HUES48 (cell line): ENCODE results near the gene SYP.

Experiments used
- H3K27ac ChIP-seq: one replicate; pipeline ENCODE4 v1.7.0; 2013; ENCODE audit warnings: low read depth, low read length, inconsistent platforms
- H3K27me3 ChIP-seq: 2 replicates; pipeline ENCODE4 v1.6.1; 2013; ENCODE audit warnings: mild to moderate bottlenecking, low read length; ENCODE audit not compliant: control insufficient read depth, insufficient read depth
- H3K36me3 ChIP-seq: 2 replicates; pipeline ENCODE4 v1.6.1; 2013; ENCODE audit warnings: low read length; ENCODE audit not compliant: control insufficient read depth, insufficient read depth
- H3K4me1 ChIP-seq: 2 replicates; pipeline ENCODE4 v1.6.1; 2013; ENCODE audit warnings: mild to moderate bottlenecking, low read length; ENCODE audit not compliant: control insufficient read depth, insufficient read depth
- H3K4me3 ChIP-seq: 2 replicates; pipeline ENCODE4 v1.5.1; 2013; ENCODE audit warnings: mild to moderate bottlenecking, low read depth, low read length
- H3K9ac ChIP-seq: 2 replicates; pipeline ENCODE4 v1.6.1; 2013; ENCODE audit warnings: mild to moderate bottlenecking, low read depth, low read length, moderate library complexity
- H3K9me3 ChIP-seq: 2 replicates; pipeline ENCODE4 v1.6.1; 2013; ENCODE audit warnings: low read length; ENCODE audit not compliant: control insufficient read depth, insufficient read depth

SYP gene

DNA sequence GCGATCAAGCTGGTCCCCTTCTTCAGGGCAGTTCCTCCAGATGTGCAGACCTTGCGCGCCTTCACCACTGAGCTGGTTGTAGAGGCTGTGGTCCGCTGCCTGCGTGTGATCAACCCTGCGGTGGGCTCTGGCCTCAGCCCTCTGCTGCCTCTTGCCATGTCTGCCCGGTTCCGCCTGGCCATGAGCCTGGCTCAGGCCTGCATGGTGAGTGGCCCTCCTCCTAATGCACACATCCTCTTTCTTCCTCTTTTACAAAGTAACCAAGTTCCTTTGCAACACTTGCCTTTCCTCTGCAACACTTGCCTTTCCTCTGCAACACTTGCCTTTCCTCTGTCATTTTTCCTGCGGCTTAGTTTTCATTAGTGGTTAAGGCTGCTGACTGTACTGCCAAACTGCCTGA lies 37.1 kb upstream of the SYP start:
- Histone ChIP-seq H3K9me3 (peaks cover 11% of the 10 kb centered on the region; the same call in 1 of the 2 replicates), H3K27me3 (no peaks in the 10 kb centered on the region), H3K27ac (no peak overlapping the region), H3K4me1 (no peaks in the 10 kb centered on the region), H3K9ac (no peak overlapping the region), H3K36me3 (no peaks in the 10 kb centered on the region), H3K4me3 (no peak overlapping the region)

DNA sequence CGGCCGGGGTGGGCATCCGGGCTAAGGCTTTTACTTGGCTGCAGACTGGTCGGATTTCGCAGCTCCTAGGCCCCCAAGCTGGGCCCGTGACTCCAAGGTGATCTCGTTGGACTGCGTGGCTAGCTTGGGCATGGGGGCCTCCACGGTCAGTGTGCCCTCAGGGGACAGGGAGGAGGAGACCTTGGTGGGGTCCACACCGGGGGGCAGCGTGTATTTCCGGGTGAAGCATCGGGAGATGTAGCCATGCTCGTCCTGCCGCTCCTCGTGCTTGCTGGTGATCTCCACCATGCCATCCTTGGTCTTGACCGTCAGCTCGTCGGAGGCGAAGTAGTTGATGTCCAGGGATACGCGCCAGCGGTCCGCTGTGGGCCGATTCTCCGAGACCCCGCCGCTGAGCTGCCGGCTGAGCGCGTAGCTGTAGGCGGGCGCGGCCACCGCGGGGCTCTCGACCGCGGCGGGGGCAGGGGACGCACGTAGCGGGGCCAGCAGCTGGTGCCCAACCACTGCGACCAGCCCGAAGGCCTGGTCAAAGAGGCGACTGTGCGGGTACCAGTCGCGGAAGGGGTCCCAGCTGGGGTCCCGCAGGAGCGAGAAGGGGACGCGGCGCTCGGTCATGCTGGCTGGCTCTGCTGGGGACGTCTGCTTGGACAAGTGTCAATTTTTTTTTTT lies 34.0 kb upstream of the SYP start:
- Histone ChIP-seq H3K9ac (no peak overlapping the region), H3K36me3 (no peaks in the 10 kb centered on the region), H3K27ac (no peak overlapping the region)

DNA sequence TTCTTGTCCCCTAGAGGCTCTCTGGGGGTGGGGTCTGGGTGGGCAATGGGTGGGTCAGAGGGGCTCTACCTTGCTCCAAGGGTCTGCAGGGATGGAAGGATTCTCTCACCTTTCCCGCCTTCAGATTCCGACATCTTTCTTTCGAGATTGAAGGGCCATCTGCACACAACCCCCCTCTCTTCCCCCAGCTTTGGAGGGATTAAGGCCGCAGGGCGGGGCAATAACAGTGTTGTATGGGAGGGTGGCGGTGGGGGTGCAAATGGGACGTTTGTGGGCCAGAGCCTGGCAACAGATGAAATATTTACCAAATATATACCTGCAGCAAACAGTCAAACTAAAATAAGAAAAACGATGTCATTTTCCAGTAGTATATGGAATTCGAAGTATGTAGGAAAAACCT lies 33.2 kb upstream of the SYP start, which contains the start of gene CACNA1F:
TSS of gene CACNA1F (minus strand) at position 165 of the 400 bp plus-strand sequence. CDS start at position 134, 31 bp downstream.
- Histone ChIP-seq H3K36me3 (no peaks in the 10 kb centered on the region), H3K4me1 (no peaks in the 10 kb centered on the region), H3K4me3 (no peak within 1 kb of the TSS), H3K9ac (no peak within 1 kb of the TSS), H3K27me3 (no peaks in the 10 kb centered on the region), H3K9me3 (peaks cover 7% of the 10 kb centered on the region; the same call in 1 of the 2 replicates), H3K27ac (no peak within 1 kb of the TSS)

More for the DNA sequence above, 34.0 kb upstream of the SYP start:
- H3K4me1 ChIP-seq, result no peaks in the 10 kb centered on the region
- H3K27me3 ChIP-seq, result no peaks in the 10 kb centered on the region
- H3K9me3 ChIP-seq, result peaks cover 9% of the 10 kb centered on the region; the same call in 1 of the 2 replicates
- no peak overlapping the region for H3K4me3 ChIP-seq

DNA sequence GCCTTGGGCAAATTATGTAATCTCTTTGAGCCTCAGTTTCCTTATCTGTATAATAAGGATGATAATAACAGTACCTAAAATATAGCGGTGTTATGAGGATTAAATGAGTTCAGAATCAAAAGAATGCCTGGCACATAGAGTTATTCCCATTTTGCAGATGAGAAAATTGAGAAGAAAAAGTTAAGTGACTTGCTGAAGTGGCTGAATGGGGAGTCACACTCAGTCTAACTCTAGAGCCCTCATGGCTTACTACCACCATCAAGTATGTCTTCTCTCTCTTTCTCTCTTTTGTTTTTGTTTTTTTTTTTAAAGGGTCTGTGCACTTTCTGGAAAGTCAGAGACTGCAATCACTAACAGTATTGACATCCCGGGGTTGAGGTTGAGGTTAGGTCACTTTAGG lies 32.5 kb upstream of the SYP start:
- H3K9me3 ChIP-seq, result peaks cover 6% of the 10 kb centered on the region; the same call in 1 of the 2 replicates
- no peak overlapping the region for H3K9ac ChIP-seq
- H3K27ac ChIP-seq, result no peak overlapping the region
- no peak overlapping the region for H3K4me3 ChIP-seq
- H3K36me3 ChIP-seq, result no peaks in the 10 kb centered on the region
- H3K27me3 ChIP-seq, result no peaks in the 10 kb centered on the region
- no peaks in the 10 kb centered on the region for H3K4me1 ChIP-seq

- H3K27me3 ChIP-seq, result no peaks in the 10 kb centered on the region
- no peaks in the 10 kb centered on the region for H3K36me3 ChIP-seq
- peak overlapping the region; percentile 29; the same call in 1 of the 2 replicates for H3K4me3 ChIP-seq
- no peaks in the 10 kb centered on the region for H3K4me1 ChIP-seq
- no peak overlapping the region for H3K27ac ChIP-seq
- peaks cover 3% of the 10 kb centered on the region; the same call in 1 of the 2 replicates for H3K9me3 ChIP-seq
- no peak overlapping the region for H3K9ac ChIP-seq
Observed at GRCh38 chrX:49231333-49232000, 31.5 kb upstream of the SYP start.

DNA sequence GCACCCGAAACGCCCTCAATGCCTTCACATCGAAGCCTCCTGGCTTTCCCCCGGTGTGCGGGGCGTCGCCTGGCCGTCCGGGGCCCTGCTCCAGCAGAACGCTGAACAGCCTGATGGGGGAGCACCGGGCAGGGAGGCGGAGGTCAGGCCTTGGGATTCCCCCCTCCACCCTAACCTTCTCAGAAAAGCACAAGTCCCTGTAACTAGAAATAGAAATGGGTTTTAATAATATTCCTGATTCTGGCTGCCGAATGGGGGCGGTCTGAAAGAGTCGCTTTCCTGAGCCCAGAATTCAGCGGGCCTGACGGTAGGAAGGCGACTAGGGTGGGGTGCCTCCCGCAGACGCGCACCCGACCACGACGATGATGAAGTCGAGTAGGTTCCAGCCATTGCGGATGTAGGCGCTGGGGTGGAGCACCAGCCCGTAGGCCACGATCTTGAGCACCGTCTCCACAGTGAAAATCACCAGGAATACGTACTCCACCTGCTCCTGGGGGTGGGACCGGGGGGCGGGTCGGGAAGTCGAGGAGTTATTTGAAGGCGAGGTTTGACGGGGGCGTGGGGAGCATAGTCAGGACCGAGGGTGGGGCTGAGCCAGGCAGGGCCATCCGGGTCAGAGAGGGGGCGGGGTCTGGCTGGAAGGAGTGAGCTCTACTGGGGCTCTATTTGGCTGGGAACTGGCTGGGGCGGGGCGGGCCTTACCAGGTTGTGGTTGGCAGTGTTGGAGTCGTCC lies 30.7 kb upstream of the SYP start:
- peak overlapping the region; percentile 59 for H3K4me3 ChIP-seq
- H3K9ac ChIP-seq, result peak overlapping the region; percentile 17; the same call in 1 of the 2 replicates
- H3K27ac ChIP-seq, result peak overlapping the region; percentile 35
- peaks cover 3% of the 10 kb centered on the region; the same call in 1 of the 2 replicates for H3K9me3 ChIP-seq
- no peaks in the 10 kb centered on the region for H3K36me3 ChIP-seq
- no peaks in the 10 kb centered on the region for H3K4me1 ChIP-seq
- H3K27me3 ChIP-seq, result no peaks in the 10 kb centered on the region

DNA sequence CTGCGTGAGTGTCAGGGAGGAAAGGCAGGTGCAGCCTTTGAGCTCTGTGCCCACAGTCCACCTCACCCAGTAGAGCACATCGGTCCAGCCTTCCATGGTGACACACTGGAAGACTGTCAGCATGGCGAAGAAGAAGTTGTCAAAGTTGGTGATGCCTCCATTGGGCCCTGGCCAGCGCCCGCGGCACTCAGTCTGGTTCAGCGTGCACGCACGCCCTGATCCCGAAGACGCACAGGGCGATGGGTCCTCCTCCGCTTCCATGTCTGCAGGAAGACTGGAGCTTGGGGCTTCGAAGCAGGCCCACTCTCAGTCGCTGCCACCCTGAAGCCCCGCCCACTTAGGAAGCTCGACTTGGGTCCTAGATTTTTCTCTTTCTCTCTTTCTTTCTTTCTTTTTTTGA lies 28.2 kb upstream of the SYP start:
- Histone ChIP-seq H3K4me3 (no peak overlapping the region), H3K9ac (no peak overlapping the region), H3K4me1 (no peaks in the 10 kb centered on the region), H3K36me3 (no peaks in the 10 kb centered on the region), H3K27me3 (no peaks in the 10 kb centered on the region), H3K27ac (no peak overlapping the region), H3K9me3 (peaks cover 7% of the 10 kb centered on the region; the same call in 1 of the 2 replicates)

DNA sequence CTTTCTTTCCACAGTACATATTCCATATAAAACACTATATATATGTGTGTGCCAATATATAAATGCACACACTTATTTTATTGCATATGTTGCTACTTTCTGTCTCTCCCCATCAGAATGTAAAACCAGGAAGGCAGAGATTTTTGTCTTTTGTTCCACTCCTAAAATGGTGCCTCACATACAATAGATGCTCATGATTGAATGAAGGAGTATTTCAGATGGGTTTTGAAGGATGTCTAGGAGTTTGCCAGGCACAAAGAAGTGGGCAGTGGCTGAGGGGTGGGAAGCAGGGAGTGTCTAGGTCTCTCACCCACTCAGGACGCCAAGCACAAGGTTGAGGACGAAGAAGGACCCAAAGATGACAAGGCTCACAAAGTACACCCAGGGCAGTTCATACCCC lies 27.7 kb upstream of the SYP start:
- no peaks in the 10 kb centered on the region for H3K27me3 ChIP-seq
- no peak overlapping the region for H3K4me3 ChIP-seq
- H3K9ac ChIP-seq, result no peak overlapping the region
- H3K36me3 ChIP-seq, result no peaks in the 10 kb centered on the region
- H3K27ac ChIP-seq, result no peak overlapping the region
- H3K9me3 ChIP-seq, result peaks cover 7% of the 10 kb centered on the region; the same call in 1 of the 2 replicates
- no peaks in the 10 kb centered on the region for H3K4me1 ChIP-seq

DNA sequence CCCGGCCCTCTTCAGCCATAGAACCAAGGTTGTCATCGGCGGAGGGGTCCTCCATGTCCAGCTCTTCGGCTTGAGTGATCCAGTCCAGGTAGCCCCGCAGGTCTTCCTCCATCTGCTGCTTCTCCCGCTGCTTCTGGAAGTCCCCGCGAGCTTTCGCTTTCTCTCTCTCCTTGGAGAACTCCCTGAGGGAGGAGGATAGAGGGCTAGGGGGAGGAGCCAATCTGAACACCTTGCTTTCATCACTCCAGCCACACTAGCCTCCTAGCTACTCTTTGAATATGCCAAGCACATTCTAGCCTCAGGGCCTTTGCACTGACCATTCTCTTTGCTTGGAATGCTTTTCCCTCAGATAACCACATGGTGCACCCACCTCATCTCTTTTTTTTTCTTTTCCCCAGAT lies 27.0 kb upstream of the SYP start:
- H3K27me3 ChIP-seq, result no peaks in the 10 kb centered on the region
- H3K9me3 ChIP-seq, result peaks cover 7% of the 10 kb centered on the region; the same call in 1 of the 2 replicates
- no peak overlapping the region for H3K4me3 ChIP-seq
- no peak overlapping the region for H3K27ac ChIP-seq
- no peaks in the 10 kb centered on the region for H3K36me3 ChIP-seq
- no peak overlapping the region for H3K9ac ChIP-seq
- no peaks in the 10 kb centered on the region for H3K4me1 ChIP-seq

DNA sequence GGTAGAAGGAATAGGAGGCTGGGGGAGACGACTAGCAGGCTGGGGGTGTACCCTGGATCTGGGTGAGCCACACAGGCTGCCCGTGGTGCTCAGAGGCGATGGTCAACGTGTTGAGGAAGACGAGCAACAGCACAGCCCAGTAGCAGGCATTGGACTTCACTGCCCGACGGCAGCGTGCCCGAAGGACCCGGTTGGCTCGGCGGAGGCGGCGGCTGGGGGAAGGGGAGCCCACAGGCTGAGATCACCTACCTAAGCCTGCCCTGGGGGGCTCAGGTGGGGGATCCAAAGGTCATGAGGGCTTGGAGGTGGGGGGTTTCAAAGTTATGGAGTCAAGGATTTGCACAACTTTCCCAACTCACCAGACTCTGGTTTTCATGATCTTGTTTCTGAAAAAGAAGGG lies 25.9 kb upstream of the SYP start:
- peaks cover 4% of the 10 kb centered on the region; the same call in 1 of the 2 replicates for H3K9me3 ChIP-seq
- no peaks in the 10 kb centered on the region for H3K4me1 ChIP-seq
- no peaks in the 10 kb centered on the region for H3K27me3 ChIP-seq
- no peak overlapping the region for H3K27ac ChIP-seq
- H3K4me3 ChIP-seq, result no peak overlapping the region
- H3K36me3 ChIP-seq, result no peaks in the 10 kb centered on the region
- no peak overlapping the region for H3K9ac ChIP-seq
